ENCODE measurements around the gene CAP2. TPM values are rescaled to one million over a fixed set of nuclear protein-coding genes. Genes with fewer than 3 reads are reported as not detected.
"Not testable (repeated sequence)": the region's sequence is repeated elsewhere in the genome, so short reads cannot be mapped to it uniquely, and the experiment has no call there.

The CAP2 gene
- total RNA-seq, 2 donors from 2014 or later = not detected

GRCh38 chr6:17381424-17382147, 11.8 kb upstream of the CAP2 start:
- no peak overlapping the region for H3K4me3 Mint-ChIP-seq
- ATAC-seq (replicated peaks in 1 of 2) (no peak), DNase-seq (no peak)
- H3K27me3 Mint-ChIP-seq (ENCODE audit: low read depth) = peaks cover 8% of the 10 kb centered on the region
- no peaks in the 10 kb centered on the region for H3K4me1 Mint-ChIP-seq (ENCODE audit: low read depth)
- no peaks in the 10 kb centered on the region for H3K36me3 Mint-ChIP-seq (ENCODE audit: insufficient read depth in 2 of 2)
- H3K9me3 Mint-ChIP-seq = no peaks in the 10 kb centered on the region
- H3K27ac Mint-ChIP-seq = no peak overlapping the region

- H3K4me3 Mint-ChIP-seq = no peak overlapping the region
- DNase-seq (no peak), ATAC-seq (replicated peaks in 1 of 2) (no peak)
- H3K4me1 Mint-ChIP-seq (ENCODE audit: low read depth) = no peaks in the 10 kb centered on the region
- H3K27ac Mint-ChIP-seq = no peak overlapping the region
- no peaks in the 10 kb centered on the region for H3K9me3 Mint-ChIP-seq
- H3K27me3 Mint-ChIP-seq (ENCODE audit: low read depth) = peaks cover 18% of the 10 kb centered on the region
- no peaks in the 10 kb centered on the region for H3K36me3 Mint-ChIP-seq (ENCODE audit: insufficient read depth in 2 of 2)
Observed at GRCh38 chr6:17385660-17386059, 7.7 kb upstream of the CAP2 start.

- Mint-ChIP-seq H3K4me1 (ENCODE audit: low read depth) (no peaks in the 10 kb centered on the region), H3K27ac (no peak overlapping the region), H3K9me3 (no peaks in the 10 kb centered on the region), H3K36me3 (ENCODE audit: insufficient read depth in 2 of 2) (no peaks in the 10 kb centered on the region), H3K4me3 (no peak overlapping the region), H3K27me3 (ENCODE audit: low read depth) (peaks cover 45% of the 10 kb centered on the region)
- ATAC-seq (replicated peaks in 1 of 2) (no peak), DNase-seq (no peak)
Observed at GRCh38 chr6:17388365-17388764, 5.0 kb upstream of the CAP2 start.

GRCh38 chr6:17389274-17389847, 4.0 kb upstream of the CAP2 start:
- DNase-seq (no peak), ATAC-seq (replicated peaks in 1 of 2) (no peak)
- no peak overlapping the region for H3K27ac Mint-ChIP-seq
- H3K4me3 Mint-ChIP-seq = no peak overlapping the region
- H3K4me1 Mint-ChIP-seq (ENCODE audit: low read depth) = peaks cover 4% of the 10 kb centered on the region
- H3K36me3 Mint-ChIP-seq (ENCODE audit: insufficient read depth in 2 of 2) = no peaks in the 10 kb centered on the region
- H3K27me3 Mint-ChIP-seq (ENCODE audit: low read depth) = peaks cover 50% of the 10 kb centered on the region
- H3K9me3 Mint-ChIP-seq = no peaks in the 10 kb centered on the region

GRCh38 chr6:17390276-17390675, 3.1 kb upstream of the CAP2 start:
- Mint-ChIP-seq H3K4me1 (ENCODE audit: low read depth) (peaks cover 5% of the 10 kb centered on the region), H3K27ac (no peak overlapping the region), H3K4me3 (no peak overlapping the region), H3K36me3 (ENCODE audit: insufficient read depth in 2 of 2) (no peaks in the 10 kb centered on the region), H3K9me3 (no peaks in the 10 kb centered on the region), H3K27me3 (ENCODE audit: low read depth) (peaks cover 58% of the 10 kb centered on the region)
- DNase-seq = no peak
- ATAC-seq (replicated peaks in 1 of 2) = no peak

- Mint-ChIP-seq H3K4me1 (ENCODE audit: low read depth) (peaks cover 5% of the 10 kb centered on the region), H3K27me3 (ENCODE audit: low read depth) (peaks cover 58% of the 10 kb centered on the region), H3K27ac (no peak overlapping the region), H3K4me3 (no peak overlapping the region), H3K9me3 (no peaks in the 10 kb centered on the region), H3K36me3 (ENCODE audit: insufficient read depth in 2 of 2) (no peaks in the 10 kb centered on the region)
- no peak for ATAC-seq (replicated peaks in 1 of 2)
- no peak for DNase-seq
Observed at GRCh38 chr6:17391976-17392375, 1.4 kb upstream of the CAP2 start.

GRCh38 chr6:17393892-17394631, 667 bp downstream of the CAP2 start:
- ATAC-seq (replicated peaks in 1 of 2) (peak; percentile 44 to 45), DNase-seq (peak; percentile 4 to 6)
- no peak overlapping the region for H3K27ac Mint-ChIP-seq
- H3K36me3 Mint-ChIP-seq (ENCODE audit: insufficient read depth in 2 of 2) = no peaks in the 10 kb centered on the region
- H3K9me3 Mint-ChIP-seq = no peaks in the 10 kb centered on the region
- peaks cover 5% of the 10 kb centered on the region for H3K4me1 Mint-ChIP-seq (ENCODE audit: low read depth)
- H3K27me3 Mint-ChIP-seq (ENCODE audit: low read depth) = peaks cover 63% of the 10 kb centered on the region
- peak overlapping the region; percentile 56 to 81 for H3K4me3 Mint-ChIP-seq

- no peak for ATAC-seq (replicated peaks in 1 of 2)
- Mint-ChIP-seq H3K27ac (no peak overlapping the region), H3K27me3 (ENCODE audit: low read depth) (peaks cover 58% of the 10 kb centered on the region), H3K4me3 (no peak overlapping the region), H3K36me3 (ENCODE audit: insufficient read depth in 2 of 2) (no peaks in the 10 kb centered on the region), H3K4me1 (ENCODE audit: low read depth) (peaks cover 5% of the 10 kb centered on the region), H3K9me3 (no peaks in the 10 kb centered on the region)
- no peak for DNase-seq
Observed at GRCh38 chr6:17395112-17395511, 1.7 kb downstream of the CAP2 start.

- peaks cover 5% of the 10 kb centered on the region for H3K4me1 Mint-ChIP-seq (ENCODE audit: low read depth)
- H3K27me3 Mint-ChIP-seq (ENCODE audit: low read depth) = peaks cover 47% of the 10 kb centered on the region
- H3K9me3 Mint-ChIP-seq = no peaks in the 10 kb centered on the region
- no peak for ATAC-seq (replicated peaks in 1 of 2)
- H3K36me3 Mint-ChIP-seq (ENCODE audit: insufficient read depth in 2 of 2) = no peaks in the 10 kb centered on the region
- H3K4me3 Mint-ChIP-seq = no peak overlapping the region
- no peak overlapping the region for H3K27ac Mint-ChIP-seq
- no peak for DNase-seq
Observed at GRCh38 chr6:17396256-17396655, 2.9 kb downstream of the CAP2 start.

GRCh38 chr6:17397764-17398194, 4.4 kb downstream of the CAP2 start:
- DNase-seq (no peak), ATAC-seq (replicated peaks in 1 of 2) (no peak)
- Mint-ChIP-seq H3K4me1 (ENCODE audit: low read depth) (peaks cover 5% of the 10 kb centered on the region), H3K36me3 (ENCODE audit: insufficient read depth in 2 of 2) (no peaks in the 10 kb centered on the region), H3K27ac (no peak overlapping the region), H3K4me3 (no peak overlapping the region), H3K27me3 (ENCODE audit: low read depth) (peaks cover 41% of the 10 kb centered on the region), H3K9me3 (no peaks in the 10 kb centered on the region)

GRCh38 chr6:17405181-17405943, 12.0 kb downstream of the CAP2 start:
- not testable (repeated sequence) for H3K36me3 Mint-ChIP-seq (ENCODE audit: insufficient read depth in 2 of 2); H3K4me3 Mint-ChIP-seq; H3K27me3 Mint-ChIP-seq (ENCODE audit: low read depth); H3K9me3 Mint-ChIP-seq; DNase-seq; H3K4me1 Mint-ChIP-seq (ENCODE audit: low read depth); H3K27ac Mint-ChIP-seq; ATAC-seq (replicated peaks in 1 of 2)

- Mint-ChIP-seq H3K36me3 (ENCODE audit: insufficient read depth in 2 of 2) (no peaks in the 10 kb centered on the region), H3K4me3 (no peak overlapping the region), H3K4me1 (ENCODE audit: low read depth) (no peaks in the 10 kb centered on the region), H3K27ac (no peak overlapping the region), H3K27me3 (ENCODE audit: low read depth) (peaks cover 9% of the 10 kb centered on the region), H3K9me3 (peaks cover 3% of the 10 kb centered on the region in 2 donors)
- ATAC-seq (replicated peaks in 1 of 2) = no peak
- no peak for DNase-seq
Observed at GRCh38 chr6:17405944-17406245, 12.5 kb downstream of the CAP2 start.

- DNase-seq (no peak), ATAC-seq (replicated peaks in 1 of 2) (no peak)
- H3K4me1 Mint-ChIP-seq (ENCODE audit: low read depth) = no peaks in the 10 kb centered on the region
- no peaks in the 10 kb centered on the region for H3K36me3 Mint-ChIP-seq (ENCODE audit: insufficient read depth in 2 of 2)
- H3K27ac Mint-ChIP-seq = no peak overlapping the region
- peaks cover 3 to 4% of the 10 kb centered on the region in 2 donors for H3K9me3 Mint-ChIP-seq
- H3K27me3 Mint-ChIP-seq (ENCODE audit: low read depth) = no peaks in the 10 kb centered on the region
- no peak overlapping the region for H3K4me3 Mint-ChIP-seq
Observed at GRCh38 chr6:17408081-17408480, 14.7 kb downstream of the CAP2 start.
